GM23338 (cell line): ENCODE results near the gene KRTAP10-10. TPM values are rescaled to one million over a fixed set of nuclear protein-coding genes. Genes with fewer than 3 reads are reported as not detected.

Experiments used
- ATAC-seq: fragments of 200-7000 bp; cut with Tn5 transposase; 3 replicates; pipeline ENCODE4 v1.9.1; 2020
- DNase-seq: peaks from one replicate; pipeline ENCODE4 v3.0.0-alpha.2; 2015; ENCODE audit warnings: low spot score
- H2AFZ ChIP-seq: fragments of 200-600 bp; sonication (generic); 2 replicates; pipeline ENCODE4 v1.8.0; 2016; ENCODE audit warnings: antibody characterized with exemption, mild to moderate bottlenecking, moderate library complexity
- H3F3A ChIP-seq: fragments of 200-600 bp; sonication (generic); replicated peaks from 2 replicates; pipeline ENCODE4 v1.8.0; 2017; ENCODE audit warnings: antibody characterized with exemption, mixed run types, low read depth
- H3K27ac ChIP-seq: fragments of 200-600 bp; sonication (generic); 2 replicates; pipeline ENCODE4 v1.6.1; 2016; ENCODE audit warnings: low read depth
- H3K27me3 ChIP-seq: fragments of 200-600 bp; sonication (generic); 2 replicates; pipeline ENCODE4 v1.8.0; 2016; ENCODE audit warnings: mild to moderate bottlenecking, mixed run types, moderate library complexity; ENCODE audit not compliant: insufficient read depth
- H3K36me3 ChIP-seq: fragments of 200-600 bp; sonication (generic); 2 replicates; pipeline ENCODE4 v1.8.0; 2016; ENCODE audit warnings: mild to moderate bottlenecking; ENCODE audit not compliant: insufficient read depth
- H3K4me1 ChIP-seq: fragments of 200-600 bp; sonication (generic); 2 replicates; pipeline ENCODE4 v1.8.0; 2016; ENCODE audit warnings: mild to moderate bottlenecking, moderate library complexity; ENCODE audit not compliant: insufficient read depth
- H3K4me2 ChIP-seq: fragments of 200-600 bp; sonication (generic); 2 replicates; pipeline ENCODE4 v1.7.1; 2017; ENCODE audit warnings: mixed run types
- H3K4me3 ChIP-seq: fragments of 200-600 bp; sonication (generic); 2 replicates; pipeline ENCODE4 v1.6.1; 2016; ENCODE audit warnings: mixed run types
- H3K79me2 ChIP-seq: fragments of 200-600 bp; sonication (generic); replicated peaks from 2 replicates; pipeline ENCODE4 v1.8.0; 2017; ENCODE audit warnings: mild to moderate bottlenecking; ENCODE audit not compliant: insufficient read depth
- H3K9me2 ChIP-seq: fragments of 200-600 bp; sonication (generic); 2 replicates; pipeline ENCODE4 v1.8.0; 2017; ENCODE audit not compliant: insufficient read depth
- H4K20me1 ChIP-seq: fragments of 200-600 bp; sonication (generic); replicated peaks from 2 replicates; pipeline ENCODE4 v1.8.0; 2017; ENCODE audit warnings: mild to moderate bottlenecking; ENCODE audit not compliant: insufficient read depth
- H3K27ac Mint-ChIP-seq: 2 replicates; pipeline ENCODE4 v1.8.0; 2020; ENCODE audit warnings: inconsistent platforms, mild to moderate bottlenecking, moderate library complexity, mixed read lengths
- H3K27me3 Mint-ChIP-seq: 3 replicates; pipeline ENCODE4 v1.8.0; 2022; ENCODE audit warnings: low read depth, mild to moderate bottlenecking, moderate library complexity, mixed read lengths, inconsistent platforms; ENCODE audit not compliant: insufficient read depth, poor library complexity
- H3K36me3 Mint-ChIP-seq: 3 replicates; pipeline ENCODE4 v1.8.0; 2021; ENCODE audit warnings: low read depth, mild to moderate bottlenecking, inconsistent platforms, moderate library complexity, mixed read lengths
- H3K4me1 Mint-ChIP-seq: 3 replicates; pipeline ENCODE4 v1.8.0; 2020; ENCODE audit warnings: mild to moderate bottlenecking, inconsistent platforms, mixed read lengths
- H3K4me3 Mint-ChIP-seq: 3 replicates; pipeline ENCODE4 v1.8.0; 2021; ENCODE audit warnings: moderate library complexity, mild to moderate bottlenecking, inconsistent platforms, mixed read lengths
- H3K9me3 Mint-ChIP-seq: 3 replicates; pipeline ENCODE4 v1.8.0; 2020; ENCODE audit warnings: moderate library complexity, mild to moderate bottlenecking, inconsistent platforms, mixed read lengths
- CTCF ChIP-seq, 2 experiments: fragments of 200-600 bp in 1 of 2; sonication (generic) in 1 of 2; conservative IDR thresholded peaks; 2 replicates each; pipeline versions ENCODE4 v1.5.1 to v1.6.1; 2016 to 2017; ENCODE audit warnings: antibody characterized with exemption in 2 of 2, low read depth in 2 of 2, mild to moderate bottlenecking in 2 of 2, moderate library complexity in 1 of 2
- EZH2phosphoT487 ChIP-seq: fragments of 200-600 bp; sonication (generic); IDR thresholded peaks from one replicate; pipeline ENCODE4 v1.8.1; 2018; ENCODE audit warnings: antibody characterized with exemption; ENCODE audit not compliant: unreplicated experiment
- JUNB ChIP-seq: IDR thresholded peaks from one replicate; pipeline ENCODE4 v1.6.1; 2016; ENCODE audit warnings: antibody characterized with exemption; ENCODE audit not compliant: unreplicated experiment
- ZNF462 ChIP-seq: fragments of 250-450 bp; sonication (Bioruptor Pico); IDR thresholded peaks from 2 replicates; pipeline ENCODE4 v1.5.0; 2020; ENCODE audit warnings: mild to moderate bottlenecking, moderate library complexity
- polyA plus RNA-seq: library from polyadenylated mRNA; unstranded; fragments of >200 nt; fragmentation: Nextera tagmentation; extraction: Ambion mirVana; gene quantifications from 2 replicates; pipeline ENCODE4 v1.2.1, GENCODE V29; 2016
- total RNA-seq: library from RNA; depleted of rRNA; stranded (reverse); fragments of >200 nt; shearing (Covaris generic); gene quantifications from 2 replicates; pipeline ENCODE4 v1.2.3, GENCODE V29; 2014
- TF ChIP-seq, protein P1 (sequence below): IDR thresholded peaks from 2 replicates; pipeline ENCODE4 v1.6.1; 2016; ENCODE audit warnings: antibody characterized with exemption
- TF ChIP-seq, protein P2 (sequence below): IDR thresholded peaks from one replicate; pipeline ENCODE4 v1.6.1; 2018; ENCODE audit warnings: antibody characterized with exemption; ENCODE audit not compliant: unreplicated experiment

Gene KRTAP10-10
- total and polyA plus RNA-seq, 2 experiments from 2014 or later, result not detected

DNA sequence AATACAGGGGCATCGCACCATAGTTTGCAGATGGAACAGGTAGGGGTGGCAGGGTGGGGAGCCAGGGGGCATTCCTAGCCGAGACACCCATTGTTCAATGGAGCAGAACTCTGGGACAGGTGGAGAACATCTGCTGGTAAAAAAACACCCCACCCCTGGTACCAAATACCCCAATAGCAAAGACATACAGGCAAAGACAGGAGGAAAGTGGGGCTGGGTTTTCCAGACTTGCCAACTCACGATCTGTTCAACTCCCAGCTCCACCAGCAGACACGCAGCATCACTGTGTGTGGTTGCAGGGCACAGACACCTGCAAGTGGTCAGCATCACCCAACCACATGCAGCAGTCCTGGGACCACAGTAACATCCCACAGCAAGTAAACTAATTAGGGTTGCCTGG, 25.6 kb upstream of the KRTAP10-10 start:
- no peaks in the 10 kb centered on the region for H3F3A ChIP-seq
- H3K36me3 ChIP-seq, result 0 out of 2 replicates have a peak, but pooled peaks cover 4% of the 10 kb centered on the region
- peaks cover 43% of the 10 kb centered on the region for H3K9me3 Mint-ChIP-seq
- no peak overlapping the region for H3K4me3 Mint-ChIP-seq
- no peaks in the 10 kb centered on the region for H3K27me3 ChIP-seq
- no peaks in the 10 kb centered on the region for H3K4me1 ChIP-seq
- ATAC-seq, result no peak
- peaks cover 8% of the 10 kb centered on the region for H3K27me3 Mint-ChIP-seq
- DNase-seq, result no peak
- H3K4me1 Mint-ChIP-seq, result peaks cover 9% of the 10 kb centered on the region
- H3K27ac Mint-ChIP-seq, result no peak overlapping the region
- H3K9me2 ChIP-seq, result no peaks in the 10 kb centered on the region
- H3K79me2 ChIP-seq, result no peaks in the 10 kb centered on the region
- no peak overlapping the region for H2AFZ ChIP-seq
- TF ChIP-seq ZNF462, result no peak
- H3K4me3 ChIP-seq, result no peak overlapping the region
- no peak overlapping the region for H3K4me2 ChIP-seq
- peaks cover 19% of the 10 kb centered on the region for H3K36me3 Mint-ChIP-seq
- H4K20me1 ChIP-seq, result no peaks in the 10 kb centered on the region
- no peak overlapping the region for H3K27ac ChIP-seq

- H3K36me3 Mint-ChIP-seq, result peaks cover 19% of the 10 kb centered on the region
- DNase-seq, result no peak
- Histone ChIP-seq H3K36me3 (0 out of 2 replicates have a peak, but pooled peaks cover 4% of the 10 kb centered on the region), H3K27me3 (no peaks in the 10 kb centered on the region), H3K79me2 (no peaks in the 10 kb centered on the region), H4K20me1 (no peaks in the 10 kb centered on the region), H3K9me2 (no peaks in the 10 kb centered on the region), H3K4me3 (no peak within 1 kb of the TSS), H3K4me2 (no peak within 1 kb of the TSS), H2AFZ (no peak within 1 kb of the TSS), H3F3A (no peaks in the 10 kb centered on the region), H3K4me1 (no peaks in the 10 kb centered on the region), H3K27ac (no peak within 1 kb of the TSS)
- H3K27me3 Mint-ChIP-seq, result peaks cover 8% of the 10 kb centered on the region
- TF ChIP-seq, protein P1, sequence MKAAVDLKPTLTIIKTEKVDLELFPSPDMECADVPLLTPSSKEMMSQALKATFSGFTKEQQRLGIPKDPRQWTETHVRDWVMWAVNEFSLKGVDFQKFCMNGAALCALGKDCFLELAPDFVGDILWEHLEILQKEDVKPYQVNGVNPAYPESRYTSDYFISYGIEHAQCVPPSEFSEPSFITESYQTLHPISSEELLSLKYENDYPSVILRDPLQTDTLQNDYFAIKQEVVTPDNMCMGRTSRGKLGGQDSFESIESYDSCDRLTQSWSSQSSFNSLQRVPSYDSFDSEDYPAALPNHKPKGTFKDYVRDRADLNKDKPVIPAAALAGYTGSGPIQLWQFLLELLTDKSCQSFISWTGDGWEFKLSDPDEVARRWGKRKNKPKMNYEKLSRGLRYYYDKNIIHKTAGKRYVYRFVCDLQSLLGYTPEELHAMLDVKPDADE, result no peak
- no peak for TF ChIP-seq EZH2phosphoT487
- no peak for TF ChIP-seq CTCF (conservative IDR thresholded peaks at IDR 0.05; ENCODE audit: low read depth in 2 of 2)
- TF ChIP-seq, protein P2, sequence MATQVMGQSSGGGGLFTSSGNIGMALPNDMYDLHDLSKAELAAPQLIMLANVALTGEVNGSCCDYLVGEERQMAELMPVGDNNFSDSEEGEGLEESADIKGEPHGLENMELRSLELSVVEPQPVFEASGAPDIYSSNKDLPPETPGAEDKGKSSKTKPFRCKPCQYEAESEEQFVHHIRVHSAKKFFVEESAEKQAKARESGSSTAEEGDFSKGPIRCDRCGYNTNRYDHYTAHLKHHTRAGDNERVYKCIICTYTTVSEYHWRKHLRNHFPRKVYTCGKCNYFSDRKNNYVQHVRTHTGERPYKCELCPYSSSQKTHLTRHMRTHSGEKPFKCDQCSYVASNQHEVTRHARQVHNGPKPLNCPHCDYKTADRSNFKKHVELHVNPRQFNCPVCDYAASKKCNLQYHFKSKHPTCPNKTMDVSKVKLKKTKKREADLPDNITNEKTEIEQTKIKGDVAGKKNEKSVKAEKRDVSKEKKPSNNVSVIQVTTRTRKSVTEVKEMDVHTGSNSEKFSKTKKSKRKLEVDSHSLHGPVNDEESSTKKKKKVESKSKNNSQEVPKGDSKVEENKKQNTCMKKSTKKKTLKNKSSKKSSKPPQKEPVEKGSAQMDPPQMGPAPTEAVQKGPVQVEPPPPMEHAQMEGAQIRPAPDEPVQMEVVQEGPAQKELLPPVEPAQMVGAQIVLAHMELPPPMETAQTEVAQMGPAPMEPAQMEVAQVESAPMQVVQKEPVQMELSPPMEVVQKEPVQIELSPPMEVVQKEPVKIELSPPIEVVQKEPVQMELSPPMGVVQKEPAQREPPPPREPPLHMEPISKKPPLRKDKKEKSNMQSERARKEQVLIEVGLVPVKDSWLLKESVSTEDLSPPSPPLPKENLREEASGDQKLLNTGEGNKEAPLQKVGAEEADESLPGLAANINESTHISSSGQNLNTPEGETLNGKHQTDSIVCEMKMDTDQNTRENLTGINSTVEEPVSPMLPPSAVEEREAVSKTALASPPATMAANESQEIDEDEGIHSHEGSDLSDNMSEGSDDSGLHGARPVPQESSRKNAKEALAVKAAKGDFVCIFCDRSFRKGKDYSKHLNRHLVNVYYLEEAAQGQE, result no peak
- TF ChIP-seq JUNB, result no peak
- H3K27ac Mint-ChIP-seq, result no peak within 1 kb of the TSS
- H3K4me1 Mint-ChIP-seq, result peaks cover 11% of the 10 kb centered on the region
- H3K9me3 Mint-ChIP-seq, result peaks cover 43% of the 10 kb centered on the region
- no peak within 1 kb of the TSS for H3K4me3 Mint-ChIP-seq
- ATAC-seq, result no peak
Observed at GRCh38 chr21:44612029-44612486, 25.1 kb upstream of the KRTAP10-10 start, which contains the start of gene KRTAP10-8. Gene KRTAP10-8 (plus strand): TSS chr21:44612079. CDS start chr21:44612101, 22 bp downstream.
